H9 (cell line): Measurements from ENCODE around the gene VWF. TPM values are rescaled to one million over a fixed set of nuclear protein-coding genes. Genes with fewer than 3 reads are reported as not detected.

Experiments used
- DNase-seq: peaks from one replicate; pipeline ENCODE4 v3.0.0-alpha.2; 2017
- H2AFZ ChIP-seq: one replicate; pipeline ENCODE4 v1.6.1; 2013; ENCODE audit warnings: mild to moderate bottlenecking, low read length, control low read depth, moderate library complexity
- H2AK5ac ChIP-seq: 2 replicates; pipeline ENCODE4 v1.6.1; 2013; ENCODE audit warnings: low read length, control low read depth, mixed read lengths; ENCODE audit not compliant: insufficient read length
- H2BK120ac ChIP-seq: one replicate; pipeline ENCODE4 v1.6.1; 2013; ENCODE audit warnings: low read depth, mild to moderate bottlenecking, low read length, control low read depth, inconsistent platforms; ENCODE audit not compliant: poor library complexity, severe bottlenecking
- H2BK12ac ChIP-seq: 2 replicates; pipeline ENCODE4 v1.6.1; 2013; ENCODE audit warnings: low read length, control low read depth, mixed read lengths, low read depth; ENCODE audit not compliant: insufficient read length
- H2BK15ac ChIP-seq: 2 replicates; pipeline ENCODE4 v1.6.1; 2013; ENCODE audit warnings: low read depth, low read length, control low read depth
- H2BK20ac ChIP-seq: one replicate; pipeline ENCODE4 v1.6.1; 2013; ENCODE audit warnings: low read depth, mild to moderate bottlenecking, low read length, control low read depth, inconsistent platforms; ENCODE audit not compliant: poor library complexity, severe bottlenecking
- H2BK5ac ChIP-seq: 2 replicates; pipeline ENCODE4 v1.6.1; 2013; ENCODE audit warnings: low read length, control low read depth, mixed read lengths; ENCODE audit not compliant: insufficient read length
- H3K14ac ChIP-seq: 2 replicates; pipeline ENCODE4 v1.6.1; 2013; ENCODE audit warnings: low read length, control low read depth; ENCODE audit not compliant: insufficient read depth
- H3K18ac ChIP-seq: 2 replicates; pipeline ENCODE4 v1.6.1; 2013; ENCODE audit warnings: low read depth, mild to moderate bottlenecking, mixed read lengths, low read length, control low read depth; ENCODE audit not compliant: insufficient read length
- H3K23ac ChIP-seq: 2 replicates; pipeline ENCODE4 v1.6.1; 2013; ENCODE audit warnings: low read length, control low read depth, mixed read lengths, low read depth; ENCODE audit not compliant: insufficient read length
- H3K23me2 ChIP-seq: 2 replicates; pipeline ENCODE4 v1.6.1; 2013; ENCODE audit warnings: low read depth, mild to moderate bottlenecking, mixed read lengths, low read length, control low read depth; ENCODE audit not compliant: insufficient read length, poor library complexity, severe bottlenecking
- H3K27ac ChIP-seq: 2 replicates; pipeline ENCODE4 v1.5.1; 2013; ENCODE audit warnings: low read length, control low read depth, mixed read lengths, low read depth; ENCODE audit not compliant: insufficient read length
- H3K27me3 ChIP-seq: 2 replicates; pipeline ENCODE4 v1.6.1; 2013; ENCODE audit warnings: low read length, control low read depth, inconsistent platforms; ENCODE audit not compliant: insufficient read depth
- H3K4ac ChIP-seq: 2 replicates; pipeline ENCODE4 v1.6.1; 2013; ENCODE audit warnings: low read depth, mild to moderate bottlenecking, control low read depth, inconsistent platforms, low read length, moderate library complexity
- H3K4me1 ChIP-seq: 2 replicates; pipeline ENCODE4 v1.6.1; 2013; ENCODE audit warnings: low read length, control low read depth, inconsistent platforms; ENCODE audit not compliant: insufficient read depth
- H3K4me2 ChIP-seq: 2 replicates; pipeline ENCODE4 v1.6.1; 2013; ENCODE audit warnings: low read length, control low read depth, mixed read lengths; ENCODE audit not compliant: insufficient read length, insufficient read depth
- H3K56ac ChIP-seq: 2 replicates; pipeline ENCODE4 v1.6.1; 2013; ENCODE audit warnings: low read depth, mild to moderate bottlenecking, mixed read lengths, low read length, control low read depth; ENCODE audit not compliant: insufficient read length
- H3K79me1 ChIP-seq: 2 replicates; pipeline ENCODE4 v1.6.1; 2013; ENCODE audit warnings: low read depth, mild to moderate bottlenecking, moderate library complexity, low read length, control low read depth, inconsistent platforms; ENCODE audit not compliant: insufficient read depth, poor library complexity, severe bottlenecking
- H3K79me2 ChIP-seq: 2 replicates; pipeline ENCODE4 v1.6.1; 2013; ENCODE audit warnings: low read length, control low read depth, inconsistent platforms; ENCODE audit not compliant: insufficient read depth
- H3K9ac ChIP-seq: 2 replicates; pipeline ENCODE4 v1.6.1; 2013; ENCODE audit warnings: low read length, control low read depth, mixed read lengths; ENCODE audit not compliant: insufficient read length; ENCODE audit errors: extremely low read depth
- H3K9me3 ChIP-seq: one replicate; pipeline ENCODE4 v1.6.1; 2013; ENCODE audit warnings: low read depth, low read length, inconsistent platforms; ENCODE audit not compliant: control insufficient read depth
- H3T11ph ChIP-seq: one replicate; pipeline ENCODE4 v1.6.1; 2013; ENCODE audit warnings: mild to moderate bottlenecking, low read length, control low read depth, inconsistent platforms
- H4K20me1 ChIP-seq: one replicate; pipeline ENCODE4 v1.6.1; 2013; ENCODE audit not compliant: control insufficient read depth, insufficient read length, insufficient read depth
- H4K5ac ChIP-seq: 2 replicates; pipeline ENCODE4 v1.6.1; 2013; ENCODE audit warnings: low read depth, mild to moderate bottlenecking, mixed read lengths, low read length, control low read depth; ENCODE audit not compliant: insufficient read length
- H4K8ac ChIP-seq: replicated peaks from 2 replicates; pipeline ENCODE4 v1.6.1; 2013; ENCODE audit warnings: low read length, control low read depth, mixed read lengths, low read depth; ENCODE audit not compliant: insufficient read length
- H4K91ac ChIP-seq: 2 replicates; pipeline ENCODE4 v1.6.1; 2013; ENCODE audit warnings: low read depth, mild to moderate bottlenecking, moderate library complexity, mixed read lengths, low read length, control low read depth; ENCODE audit not compliant: insufficient read length
- H3K27ac Mint-ChIP-seq, 3 experiments: 2 replicates in 2 of 3; 3 replicates in 1 of 3; pipeline ENCODE4 v1.8.0; 2020 to 2021; ENCODE audit warnings: mixed read lengths in 3 of 3, mild to moderate bottlenecking in 1 of 3, moderate library complexity in 1 of 3
- H3K27me3 Mint-ChIP-seq: 2 replicates; pipeline ENCODE4 v1.8.0; 2021; ENCODE audit warnings: low read depth, mild to moderate bottlenecking, moderate library complexity, mixed read lengths
- H3K36me3 Mint-ChIP-seq, 3 experiments: 2 replicates in 2 of 3; 3 replicates in 1 of 3; pipeline ENCODE4 v1.8.0; 2020 to 2021; ENCODE audit warnings: low read depth in 3 of 3, mixed read lengths in 3 of 3; ENCODE audit not compliant: insufficient read depth in 1 of 3
- H3K4me1 Mint-ChIP-seq, 2 experiments: 2 replicates each; pipeline ENCODE4 v1.8.0; 2020; ENCODE audit warnings: mixed read lengths in 2 of 2
- H3K4me3 Mint-ChIP-seq, 2 experiments: 2 replicates in 1 of 2; 3 replicates in 1 of 2; pipeline ENCODE4 v1.8.0; 2020 to 2021; ENCODE audit warnings: mild to moderate bottlenecking in 2 of 2, mixed read lengths in 2 of 2, moderate library complexity in 1 of 2
- H3K9me3 Mint-ChIP-seq, 2 experiments: 2 replicates in 1 of 2; 3 replicates in 1 of 2; pipeline ENCODE4 v1.8.0; 2020; ENCODE audit warnings: mild to moderate bottlenecking in 2 of 2, mixed read lengths in 2 of 2, moderate library complexity in 1 of 2
- CTCF ChIP-seq: fragments of 200-600 bp; sonication (generic); conservative IDR thresholded peaks from 3 replicates; pipeline ENCODE4 v1.8.0; 2021; ENCODE audit warnings: antibody characterized with exemption, mild to moderate bottlenecking
- WGBS: extraction: QIAGEN DNeasy Blood & Tissue Kit; methylation state at CpG from one replicate; pipeline ENCODE4 v1.1.7; 2013; ENCODE audit warnings: missing lambda C conversion rate, low lambda C conversion rate, mixed read lengths; ENCODE audit not compliant: insufficient read length; ENCODE audit errors: extremely low coverage; 5-methylcytosine and 5-hydroxymethylcytosine counted together
- total RNA-seq: library from RNA; stranded (reverse); gene quantifications from 2 replicates; pipeline ENCODE4 v1.2.1, GENCODE V29; 2021

The VWF gene
- total RNA-seq, 1 experiment from 2014 or later = 0.17 TPM

- H4K8ac ChIP-seq = no peak overlapping the region
- H3K18ac ChIP-seq = no peak overlapping the region
- peak; percentile 64 for DNase-seq
- no peak overlapping the region for H3K23ac ChIP-seq
- Mint-ChIP-seq H3K27ac (no peak overlapping the region), H3K27me3 (peaks cover 7% of the 10 kb centered on the region), H3K9me3 (no peaks in the 10 kb centered on the region; a peak in 1 of 5 replicates), H3K4me3 (no peak overlapping the region), H3K36me3 (no peaks in the 10 kb centered on the region), H3K4me1 (peaks cover 33 to 43% of the 10 kb centered on the region in 2 experiments)
- H3K4me2 ChIP-seq = no peak overlapping the region
- H4K20me1 ChIP-seq = no peaks in the 10 kb centered on the region
- H3K4me1 ChIP-seq = no peaks in the 10 kb centered on the region; the same call in 1 of the 2 replicates
- no peak overlapping the region for H3K27ac ChIP-seq
- no peaks in the 10 kb centered on the region for H3K79me1 ChIP-seq
- no peak overlapping the region for H2BK120ac ChIP-seq
- H2BK15ac ChIP-seq = no peak overlapping the region
- no CpG with 5 or more reads among the region's 31 CpGs for WGBS
- no peak overlapping the region for H3K4ac ChIP-seq
- H3K56ac ChIP-seq = no peak overlapping the region
- no peak overlapping the region for H2BK12ac ChIP-seq
- no peak for TF ChIP-seq CTCF
- no peak overlapping the region for H3K9ac ChIP-seq
- no peaks in the 10 kb centered on the region for H3K9me3 ChIP-seq
- no peak overlapping the region for H4K5ac ChIP-seq
- no peaks in the 10 kb centered on the region for H3K23me2 ChIP-seq
- H2BK20ac ChIP-seq = no peak overlapping the region
- H2AFZ ChIP-seq = no peak overlapping the region
- no peak overlapping the region for H4K91ac ChIP-seq
- no peak overlapping the region for H2BK5ac ChIP-seq
- H3T11ph ChIP-seq = no peak overlapping the region
- no peaks in the 10 kb centered on the region for H3K79me2 ChIP-seq
- H3K27me3 ChIP-seq = no peaks in the 10 kb centered on the region
- H2AK5ac ChIP-seq = no peak overlapping the region
- H3K14ac ChIP-seq = peak overlapping the region; percentile 6; the same call in 1 of the 2 replicates
Observed at GRCh38 chr12:6074979-6075585, 49.4 kb downstream of the VWF start.
